K562 (cell line): ENCODE measurements around the gene SEC24C. TPM values are rescaled to one million over a fixed set of nuclear protein-coding genes. Genes with fewer than 3 reads are reported as not detected.

Experiments
- BDP1 ChIP-seq: IDR thresholded peaks from 3 replicates; pipeline ENCODE4 v1.6.1; 2011; ENCODE audit not compliant: insufficient read length, insufficient read depth
- CCAR2 ChIP-seq: fragments of 200-400 bp; formaldehyde crosslinking; IDR thresholded peaks from 2 replicates; pipeline ENCODE4 v1.6.1; 2017; ENCODE audit warnings: mild to moderate bottlenecking, low read depth, low read length
- ETV1 ChIP-seq: fragments of 450-650 bp; conservative IDR thresholded peaks from 2 replicates; pipeline ENCODE4 v1.6.1; 2016; ENCODE audit warnings: missing genetic modification characterization, control low read depth, low read depth, missing compliant biosample characterization
- FOXP1 ChIP-seq: sonication (generic); formaldehyde crosslinking; IDR thresholded peaks from 2 replicates; pipeline ENCODE4 v1.8.0; 2022; ENCODE audit warnings: mild to moderate bottlenecking, missing genetic modification reagents
- GATA2 ChIP-seq: sonication (generic); formaldehyde crosslinking; IDR thresholded peaks from 2 replicates; pipeline ENCODE4 v1.4.0; 2020; ENCODE audit warnings: mild to moderate bottlenecking, missing genetic modification reagents
- ILF3 ChIP-seq: fragments of 450-650 bp; IDR thresholded peaks from 2 replicates; pipeline ENCODE4 v1.6.1; 2018; ENCODE audit warnings: antibody characterized with exemption, mild to moderate bottlenecking, moderate library complexity, borderline replicate concordance
- MCM2 ChIP-seq: fragments of 450-650 bp; IDR thresholded peaks from 2 replicates; pipeline ENCODE4 v1.6.1; 2017; ENCODE audit warnings: low read depth, mild to moderate bottlenecking
- SREBF2 ChIP-seq: sonication (generic); formaldehyde crosslinking; IDR thresholded peaks from 2 replicates; pipeline ENCODE4 v1.4.0; 2020; ENCODE audit warnings: mild to moderate bottlenecking, missing genetic modification reagents
- STAT5A ChIP-seq: IDR thresholded peaks from 2 replicates; pipeline ENCODE4 v1.6.1; 2012; ENCODE audit warnings: low read length, inconsistent platforms, borderline replicate concordance
- TCF7L2 ChIP-seq: fragments of 150-350 bp; IDR thresholded peaks from 2 replicates; pipeline ENCODE4 v1.6.1; 2016; ENCODE audit warnings: low read depth, mild to moderate bottlenecking, low read length, moderate library complexity
- ZBTB8A ChIP-seq: fragments of 450-650 bp; IDR thresholded peaks from 2 replicates; pipeline ENCODE4 v1.6.1; 2018; ENCODE audit warnings: mild to moderate bottlenecking, moderate library complexity; ENCODE audit not compliant: partially characterized antibody
- ZNF143 ChIP-seq: sonication (generic); formaldehyde crosslinking; IDR thresholded peaks from 2 replicates; pipeline ENCODE4 v1.9.0; 2022; ENCODE audit warnings: mild to moderate bottlenecking, missing genetic modification reagents
- ZNF175 ChIP-seq: fragments of 200-800 bp; sonication (Bioruptor generic); IDR thresholded peaks from 2 replicates; pipeline ENCODE4 v1.6.1; 2016; ENCODE audit warnings: low read depth, mild to moderate bottlenecking, missing genetic modification characterization, missing compliant biosample characterization
- ZSCAN32 ChIP-seq: fragments of 450-650 bp; formaldehyde crosslinking; IDR thresholded peaks from 2 replicates; pipeline ENCODE4 v1.4.0; 2020; ENCODE audit warnings: mild to moderate bottlenecking, moderate library complexity
- polyA plus RNA-seq, 8 experiments: library from polyadenylated mRNA; depleted of rRNA in 4 of 8; stranded (reverse) in 5 of 8; unstranded in 3 of 8; fragments of >200 nt; fragmentation: Nextera tagmentation in 2 of 8; fragmentation: Illumina TruSeq in 1 of 8; extraction: Ambion mirVana in 2 of 8; extraction: Trizol in 1 of 8; gene quantifications; 2 replicates each; pipeline versions ENCODE4 v1.2.1 to v1.2.3, GENCODE V29; 2011 to 2014; ENCODE audit warnings: inconsistent platforms in 1 of 8, missing spikeins in 1 of 8
- total RNA-seq, 7 experiments: library from RNA; depleted of rRNA in 6 of 7; stranded (reverse); fragments of >200 nt in 6 of 7; fragmentation: Illumina TruSeq in 2 of 7; extraction: Trizol in 2 of 7; gene quantifications; 2 replicates each; pipeline versions ENCODE4 v1.2.1 to v1.2.3, GENCODE V29; 2011 to 2021; ENCODE audit warnings: low replicate concordance in 1 of 7
- TF ChIP-seq, protein P1 (sequence below): sonication (generic); formaldehyde crosslinking; IDR thresholded peaks from 2 replicates; pipeline ENCODE4 v1.8.0; 2023; ENCODE audit warnings: missing genetic modification reagents, mild to moderate bottlenecking, borderline replicate concordance
- TF ChIP-seq, protein P2 (sequence below): fragments of 250-450 bp; sonication (Bioruptor Pico); IDR thresholded peaks from 2 replicates; pipeline ENCODE4 v1.8.0; 2021; ENCODE audit warnings: moderate library complexity, mild to moderate bottlenecking, inconsistent platforms
- TF ChIP-seq, protein P3 (sequence below): fragments of 450-650 bp; IDR thresholded peaks from 2 replicates; pipeline ENCODE4 v1.6.1; 2016; ENCODE audit warnings: missing biosample characterization, missing genetic modification characterization

The SEC24C gene
- total and polyA plus RNA-seq, 9 of the 15 experiments (the other 6 are each of a cell fraction or from before 2014, with no cell fraction given), result 19.0 to 115 (median 70.5) TPM

GRCh38 chr10:73781879-73782748 is 37.9 kb downstream of the SEC24C start, which contains the start of gene CHCHD1 (continued):
- TF ChIP-seq, protein P1, sequence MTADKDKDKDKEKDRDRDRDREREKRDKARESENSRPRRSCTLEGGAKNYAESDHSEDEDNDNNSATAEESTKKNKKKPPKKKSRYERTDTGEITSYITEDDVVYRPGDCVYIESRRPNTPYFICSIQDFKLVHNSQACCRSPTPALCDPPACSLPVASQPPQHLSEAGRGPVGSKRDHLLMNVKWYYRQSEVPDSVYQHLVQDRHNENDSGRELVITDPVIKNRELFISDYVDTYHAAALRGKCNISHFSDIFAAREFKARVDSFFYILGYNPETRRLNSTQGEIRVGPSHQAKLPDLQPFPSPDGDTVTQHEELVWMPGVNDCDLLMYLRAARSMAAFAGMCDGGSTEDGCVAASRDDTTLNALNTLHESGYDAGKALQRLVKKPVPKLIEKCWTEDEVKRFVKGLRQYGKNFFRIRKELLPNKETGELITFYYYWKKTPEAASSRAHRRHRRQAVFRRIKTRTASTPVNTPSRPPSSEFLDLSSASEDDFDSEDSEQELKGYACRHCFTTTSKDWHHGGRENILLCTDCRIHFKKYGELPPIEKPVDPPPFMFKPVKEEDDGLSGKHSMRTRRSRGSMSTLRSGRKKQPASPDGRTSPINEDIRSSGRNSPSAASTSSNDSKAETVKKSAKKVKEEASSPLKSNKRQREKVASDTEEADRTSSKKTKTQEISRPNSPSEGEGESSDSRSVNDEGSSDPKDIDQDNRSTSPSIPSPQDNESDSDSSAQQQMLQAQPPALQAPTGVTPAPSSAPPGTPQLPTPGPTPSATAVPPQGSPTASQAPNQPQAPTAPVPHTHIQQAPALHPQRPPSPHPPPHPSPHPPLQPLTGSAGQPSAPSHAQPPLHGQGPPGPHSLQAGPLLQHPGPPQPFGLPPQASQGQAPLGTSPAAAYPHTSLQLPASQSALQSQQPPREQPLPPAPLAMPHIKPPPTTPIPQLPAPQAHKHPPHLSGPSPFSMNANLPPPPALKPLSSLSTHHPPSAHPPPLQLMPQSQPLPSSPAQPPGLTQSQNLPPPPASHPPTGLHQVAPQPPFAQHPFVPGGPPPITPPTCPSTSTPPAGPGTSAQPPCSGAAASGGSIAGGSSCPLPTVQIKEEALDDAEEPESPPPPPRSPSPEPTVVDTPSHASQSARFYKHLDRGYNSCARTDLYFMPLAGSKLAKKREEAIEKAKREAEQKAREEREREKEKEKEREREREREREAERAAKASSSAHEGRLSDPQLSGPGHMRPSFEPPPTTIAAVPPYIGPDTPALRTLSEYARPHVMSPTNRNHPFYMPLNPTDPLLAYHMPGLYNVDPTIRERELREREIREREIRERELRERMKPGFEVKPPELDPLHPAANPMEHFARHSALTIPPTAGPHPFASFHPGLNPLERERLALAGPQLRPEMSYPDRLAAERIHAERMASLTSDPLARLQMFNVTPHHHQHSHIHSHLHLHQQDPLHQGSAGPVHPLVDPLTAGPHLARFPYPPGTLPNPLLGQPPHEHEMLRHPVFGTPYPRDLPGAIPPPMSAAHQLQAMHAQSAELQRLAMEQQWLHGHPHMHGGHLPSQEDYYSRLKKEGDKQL, result no peak
- no peak for TF ChIP-seq CCAR2
- no peak for TF ChIP-seq STAT5A
- TF ChIP-seq BDP1, result no peak
- no peak; the same call in 1 of the 2 replicates for TF ChIP-seq ETV1 (tag)
- TF ChIP-seq, protein P2, sequence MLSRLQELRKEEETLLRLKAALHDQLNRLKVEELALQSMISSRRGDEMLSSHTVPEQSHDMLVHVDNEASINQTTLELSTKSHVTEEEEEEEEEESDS, result no peak
- TF ChIP-seq ZBTB8A, result no peak
- TF ChIP-seq SREBF2 (CRISPR knock-in tag), result peak; percentile 69; the same call in 1 of the 2 replicates
- no peak for TF ChIP-seq MCM2
- 0 out of 2 replicates have a peak, but pooled peaks have one; percentile 8 for TF ChIP-seq TCF7L2
- TF ChIP-seq ILF3, result peak; percentile 66; the same call in 1 of the 2 replicates
- peak; percentile 83; the same call in 1 of the 2 replicates for TF ChIP-seq ZNF175 (CRISPR knock-in tag)
- TF ChIP-seq, protein P3, sequence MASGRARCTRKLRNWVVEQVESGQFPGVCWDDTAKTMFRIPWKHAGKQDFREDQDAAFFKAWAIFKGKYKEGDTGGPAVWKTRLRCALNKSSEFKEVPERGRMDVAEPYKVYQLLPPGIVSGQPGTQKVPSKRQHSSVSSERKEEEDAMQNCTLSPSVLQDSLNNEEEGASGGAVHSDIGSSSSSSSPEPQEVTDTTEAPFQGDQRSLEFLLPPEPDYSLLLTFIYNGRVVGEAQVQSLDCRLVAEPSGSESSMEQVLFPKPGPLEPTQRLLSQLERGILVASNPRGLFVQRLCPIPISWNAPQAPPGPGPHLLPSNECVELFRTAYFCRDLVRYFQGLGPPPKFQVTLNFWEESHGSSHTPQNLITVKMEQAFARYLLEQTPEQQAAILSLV (tag), result 0 out of 2 replicates have a peak, but pooled peaks have one; percentile 29
- TF ChIP-seq ZSCAN32 (CRISPR knock-in tag), result no peak
- TF ChIP-seq GATA2 (CRISPR knock-in tag), result no peak
- TF ChIP-seq FOXP1 (CRISPR knock-in tag), result peak; percentile 8; the same call in 1 of the 2 replicates
- peak; percentile 88 for TF ChIP-seq ZNF143 (CRISPR knock-in tag)
